ENCODE measurements around the gene IL22. TPM values are rescaled to one million over a fixed set of nuclear protein-coding genes. Genes with fewer than 3 reads are reported as not detected.

The IL22 gene, protein sequence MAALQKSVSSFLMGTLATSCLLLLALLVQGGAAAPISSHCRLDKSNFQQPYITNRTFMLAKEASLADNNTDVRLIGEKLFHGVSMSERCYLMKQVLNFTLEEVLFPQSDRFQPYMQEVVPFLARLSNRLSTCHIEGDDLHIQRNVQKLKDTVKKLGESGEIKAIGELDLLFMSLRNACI
- not detected for total RNA-seq
- long read RNA-seq: 0 reads

DNA sequence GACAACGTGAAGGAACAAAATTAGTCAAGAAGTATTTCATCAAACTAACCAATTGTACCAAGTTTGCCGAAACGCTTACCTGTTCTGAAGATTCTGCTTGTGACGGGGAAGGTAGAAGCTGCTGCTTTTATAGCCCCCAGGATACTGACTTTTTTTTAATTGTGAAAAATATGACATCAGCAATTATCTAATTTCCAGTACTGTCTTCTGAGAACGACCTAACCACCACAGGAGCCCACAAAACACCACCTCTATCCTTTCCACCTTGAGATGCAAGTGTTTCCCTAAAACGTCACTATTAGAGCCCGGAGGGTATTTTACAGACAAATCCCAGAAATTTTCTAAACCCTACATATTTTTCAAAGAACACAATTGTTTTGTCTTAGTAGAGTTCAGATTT lies at the start of gene IL22:
TSS of gene IL22 (minus strand) at position 101 of the 400 bp plus-strand sequence. CDS start 156 bp downstream, outside the sequence.
- no peaks in the 10 kb centered on the region for H3K36me3 ChIP-seq
- TF ChIP-seq CTCF (IDR thresholded peaks at IDR 0.05; ENCODE audit: borderline replicate concordance): no peak
- H3K27me3 ChIP-seq (ENCODE audit: low read depth): no peaks in the 10 kb centered on the region
- H3K4me1 ChIP-seq: no peaks in the 10 kb centered on the region
- no peaks in the 10 kb centered on the region for H3K9me3 ChIP-seq (replicated peaks)
- no peak within 1 kb of the TSS for H3K4me3 ChIP-seq
- intact Hi-C loops (cut with micrococcal nuclease): no loop called here
- no peak for DNase-seq
- no peak within 1 kb of the TSS for H3K27ac ChIP-seq (replicated peaks)

DNA sequence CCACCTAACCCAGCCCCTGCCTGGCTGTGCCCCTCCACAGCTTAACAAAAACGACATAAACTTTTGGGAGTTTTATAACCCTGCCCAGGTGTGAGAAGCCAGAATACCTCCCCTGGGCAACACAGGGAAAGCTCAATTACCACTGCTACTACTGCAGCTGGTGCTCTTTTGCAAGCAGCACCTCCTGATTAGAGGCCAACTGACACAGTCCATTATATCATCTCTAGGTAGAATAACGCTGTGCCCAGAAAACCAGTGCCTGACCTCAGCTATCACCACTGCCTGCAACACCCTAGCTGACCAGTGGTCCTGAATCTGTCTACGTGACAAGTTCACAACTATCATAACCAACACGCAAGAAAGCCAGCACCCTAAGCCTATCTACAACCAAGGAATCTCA lies 44.5 kb upstream of the IL22 start:
- H3K27me3 ChIP-seq (ENCODE audit: low read depth): no peaks in the 10 kb centered on the region
- H3K4me1 ChIP-seq: peaks cover 15% of the 10 kb centered on the region
- peaks cover 16% of the 10 kb centered on the region for H3K9me3 ChIP-seq (replicated peaks)
- no peak for TF ChIP-seq CTCF (IDR thresholded peaks at IDR 0.05; ENCODE audit: borderline replicate concordance)
- no peak overlapping the region for H3K4me3 ChIP-seq
- DNase-seq: no peak
- intact Hi-C loops (cut with micrococcal nuclease): no loop called here
- peaks cover 58% of the 10 kb centered on the region for H3K36me3 ChIP-seq
- H3K27ac ChIP-seq (replicated peaks): no peak overlapping the region

GRCh38 chr12:68294251-68294650 lies 40.8 kb upstream of the IL22 start:
- no peak for TF ChIP-seq CTCF (IDR thresholded peaks at IDR 0.05; ENCODE audit: borderline replicate concordance)
- Histone ChIP-seq H3K9me3 (replicated peaks) (no peaks in the 10 kb centered on the region), H3K27ac (replicated peaks) (no peak overlapping the region), H3K4me1 (peaks cover 15% of the 10 kb centered on the region), H3K36me3 (peaks cover 24% of the 10 kb centered on the region), H3K4me3 (no peak overlapping the region), H3K27me3 (ENCODE audit: low read depth) (no peaks in the 10 kb centered on the region)
- DNase-seq: no peak
- intact Hi-C loops (cut with micrococcal nuclease): no loop called here

DNA sequence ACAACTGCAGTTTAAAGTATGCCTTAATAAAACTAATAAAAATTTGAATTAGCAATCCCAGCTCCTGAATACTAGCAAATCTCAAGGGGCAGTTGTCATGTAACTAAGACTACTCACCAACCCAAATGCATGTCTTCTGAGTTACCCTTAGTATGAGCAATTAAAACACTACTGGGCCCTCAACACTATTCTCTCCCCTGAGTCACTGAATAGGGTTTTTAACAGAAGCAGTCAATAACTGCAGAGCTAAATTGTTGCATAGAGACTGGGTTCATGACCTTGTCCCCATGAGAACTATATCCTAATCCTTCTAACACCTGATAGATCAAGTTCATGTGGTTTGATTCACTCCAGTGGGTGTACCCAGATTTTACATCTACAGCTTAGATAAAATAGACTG lies 39.9 kb upstream of the IL22 start:
- H3K4me1 ChIP-seq: peaks cover 15% of the 10 kb centered on the region
- H3K27ac ChIP-seq (replicated peaks): no peak overlapping the region
- no peaks in the 10 kb centered on the region for H3K27me3 ChIP-seq (ENCODE audit: low read depth)
- H3K4me3 ChIP-seq: no peak overlapping the region
- peaks cover 15% of the 10 kb centered on the region for H3K36me3 ChIP-seq
- intact Hi-C loops (cut with micrococcal nuclease): no loop called here
- H3K9me3 ChIP-seq (replicated peaks): no peaks in the 10 kb centered on the region
- no peak for DNase-seq
- no peak for TF ChIP-seq CTCF (IDR thresholded peaks at IDR 0.05; ENCODE audit: borderline replicate concordance)

- no peak for DNase-seq
- intact Hi-C loops (cut with micrococcal nuclease): no loop called here
- Histone ChIP-seq H3K9me3 (replicated peaks) (no peaks in the 10 kb centered on the region), H3K4me1 (peaks cover 15% of the 10 kb centered on the region), H3K27me3 (ENCODE audit: low read depth) (no peaks in the 10 kb centered on the region), H3K27ac (replicated peaks) (no peak overlapping the region), H3K4me3 (no peak overlapping the region), H3K36me3 (peaks cover 11% of the 10 kb centered on the region)
- no peak for TF ChIP-seq CTCF (IDR thresholded peaks at IDR 0.05; ENCODE audit: borderline replicate concordance)
These were observed 38.9 kb upstream of the IL22 start for GRCh38 chr12:68292151-68292943.

Data from left ventricle myocardium inferior (tissue), 1 donor.